Measurements from ENCODE around the gene HSD17B2. TPM values are rescaled to one million over a fixed set of nuclear protein-coding genes. Genes with fewer than 3 reads are reported as not detected.

The HSD17B2 gene
- polyA plus RNA-seq (2011; rRNA removed) (0.60 and 0.81 TPM in 2 replicates), polyA minus RNA-seq (2011; rRNA and poly(A)+ RNA removed) (0.28 and 1.2 TPM in 2 replicates)

- no peak for DNase-seq (ENCODE audit: low read depth)
- H3K4me3 ChIP-seq (ENCODE audit: low read depth, low read length), result no peak within 1 kb of the TSS
- TF ChIP-seq CTCF (IDR thresholded peaks at IDR 0.05; ENCODE audit: insufficient read depth, low read depth, low read length), result no peak
- ChIA-PET POLR2A (no interaction called here), CTCF (interaction anchor here (1.2 to 7.0 kb wide), 4 partner anchors 9 to 194 kb away, joined by 3 to 83 read pairs (median 4); no protein-coding TSS in a partner anchor)
- no peaks in the 10 kb centered on the region for H3K27me3 ChIP-seq (ENCODE audit: control insufficient read depth, insufficient read depth, low read length)
- H3K36me3 ChIP-seq (ENCODE audit: control insufficient read depth, insufficient read depth, low read length), result no peaks in the 10 kb centered on the region
Measured at GRCh38 chr16:82034981-82035612, at the start of gene HSD17B2. Gene HSD17B2, plus strand, starts transcription at chr16:82035253. Its CDS starts 172 bp downstream, at chr16:82035425.

- ChIA-PET POLR2A (no interaction called here), CTCF (no interaction called here)
- no peaks in the 10 kb centered on the region for H3K27me3 ChIP-seq (ENCODE audit: control insufficient read depth, insufficient read depth, low read length)
- no peak for DNase-seq (ENCODE audit: low read depth)
- TF ChIP-seq CTCF (IDR thresholded peaks at IDR 0.05; ENCODE audit: insufficient read depth, low read depth, low read length), result no peak
- H3K36me3 ChIP-seq (ENCODE audit: control insufficient read depth, insufficient read depth, low read length), result no peaks in the 10 kb centered on the region
- H3K4me3 ChIP-seq (ENCODE audit: low read depth, low read length), result no peak overlapping the region
Measured at GRCh38 chr16:81987121-81987520, 47.9 kb upstream of the HSD17B2 start.

- TF ChIP-seq CTCF (IDR thresholded peaks at IDR 0.05; ENCODE audit: insufficient read depth, low read depth, low read length), result no peak
- no peaks in the 10 kb centered on the region for H3K27me3 ChIP-seq (ENCODE audit: control insufficient read depth, insufficient read depth, low read length)
- POLR2A ChIA-PET, result no interaction called here
- no peak overlapping the region for H3K4me3 ChIP-seq (ENCODE audit: low read depth, low read length)
- no peak for DNase-seq (ENCODE audit: low read depth)
- CTCF ChIA-PET, result no interaction called here
- no peaks in the 10 kb centered on the region for H3K36me3 ChIP-seq (ENCODE audit: control insufficient read depth, insufficient read depth, low read length)
Measured at GRCh38 chr16:81987706-81988105, 47.3 kb upstream of the HSD17B2 start.

GRCh38 chr16:81992859-81993258 lies 42.2 kb upstream of the HSD17B2 start:
- no peak overlapping the region for H3K4me3 ChIP-seq (ENCODE audit: low read depth, low read length)
- POLR2A ChIA-PET, result no interaction called here
- H3K36me3 ChIP-seq (ENCODE audit: control insufficient read depth, insufficient read depth, low read length), result no peaks in the 10 kb centered on the region
- CTCF ChIA-PET, result no interaction called here
- TF ChIP-seq CTCF (IDR thresholded peaks at IDR 0.05; ENCODE audit: insufficient read depth, low read depth, low read length), result no peak
- no peaks in the 10 kb centered on the region for H3K27me3 ChIP-seq (ENCODE audit: control insufficient read depth, insufficient read depth, low read length)
- DNase-seq (ENCODE audit: low read depth), result no peak

- no peak for DNase-seq (ENCODE audit: low read depth)
- POLR2A ChIA-PET, result no interaction called here
- CTCF ChIA-PET, result interaction anchor here (0.7 to 1.3 kb wide), 2 partner anchors 37 to 237 kb away, joined by 3 to 4 read pairs; no protein-coding TSS in a partner anchor
Measured at GRCh38 chr16:81994485-81994884, 40.6 kb upstream of the HSD17B2 start.

More at GRCh38 chr16:81994485-81994884, 40.6 kb upstream of the HSD17B2 start:
- no peak for TF ChIP-seq CTCF (IDR thresholded peaks at IDR 0.05; ENCODE audit: insufficient read depth, low read depth, low read length)
- H3K4me3 ChIP-seq (ENCODE audit: low read depth, low read length), result no peak overlapping the region
- no peaks in the 10 kb centered on the region for H3K36me3 ChIP-seq (ENCODE audit: control insufficient read depth, insufficient read depth, low read length)
- H3K27me3 ChIP-seq (ENCODE audit: control insufficient read depth, insufficient read depth, low read length), result no peaks in the 10 kb centered on the region

Measured in BJ (cell line).